ENCODE results near the gene NAA30. TPM values are rescaled to one million over a fixed set of nuclear protein-coding genes. Genes with fewer than 3 reads are reported as not detected.
"Not testable (repeated sequence)": the region's sequence is repeated elsewhere in the genome, so short reads cannot be mapped to it uniquely, and the experiment has no call there.

Gene NAA30
- total RNA-seq, 1 experiment from 2014 or later: 16.0 TPM

DNA sequence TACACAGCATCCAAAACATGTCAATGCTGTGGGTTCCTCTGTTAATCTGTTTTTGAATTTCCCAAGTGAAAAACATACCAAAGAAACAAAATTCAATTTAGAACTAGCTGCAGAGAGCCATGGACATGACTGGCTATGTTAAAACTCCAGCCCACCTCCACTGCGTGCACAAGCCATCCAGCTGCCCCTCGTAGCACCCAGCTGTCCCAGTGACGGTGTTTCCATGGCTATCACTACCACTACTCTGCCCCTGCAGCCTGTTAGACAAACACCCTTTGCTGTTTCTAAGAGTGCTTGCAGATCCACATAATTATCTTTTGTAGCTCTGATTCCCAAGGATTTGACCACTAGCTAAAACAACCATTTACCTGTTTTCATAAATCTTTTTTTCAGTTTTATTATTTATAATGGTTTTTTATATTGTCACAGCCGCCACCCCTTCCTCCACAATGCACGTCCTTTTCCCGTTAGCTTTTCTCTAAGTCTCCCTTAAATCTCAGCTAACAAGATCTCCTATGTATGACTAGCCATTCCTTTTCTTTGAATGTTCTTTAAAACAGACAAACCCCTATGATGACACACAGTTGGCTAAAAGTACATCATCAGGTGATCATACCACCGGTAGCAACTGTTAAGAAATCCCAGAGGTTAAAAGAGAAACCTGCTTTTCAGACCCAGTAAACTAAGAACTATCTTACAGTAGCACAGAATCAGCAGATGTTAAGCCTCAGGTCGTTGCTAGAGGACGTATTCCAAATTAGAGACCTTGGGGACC, 37.8 kb upstream of the NAA30 start:
- no peak overlapping the region for H3K27ac Mint-ChIP-seq (ENCODE audit: unreplicated experiment)
- H3K36me3 Mint-ChIP-seq (ENCODE audit: insufficient read depth, unreplicated experiment): no peaks in the 10 kb centered on the region
- H3K27me3 Mint-ChIP-seq (ENCODE audit: unreplicated experiment): no peaks in the 10 kb centered on the region
- no peaks in the 10 kb centered on the region for H3K9me3 Mint-ChIP-seq (ENCODE audit: low read depth, unreplicated experiment)
- no TSS peak for BruUV-seq (replicated peaks)
- peaks cover 11% of the 10 kb centered on the region for H3K4me1 Mint-ChIP-seq (ENCODE audit: low read depth, unreplicated experiment)
- CTCF ChIA-PET: interaction anchor here (1.1 kb wide), 1 partner anchor 28 kb away, joined by 10 read pairs; no protein-coding TSS in a partner anchor
- no peak for DNase-seq
- intact Hi-C loops (cut with micrococcal nuclease; ENCODE audit: unreplicated experiment): no loop called here
- H3K4me3 Mint-ChIP-seq (ENCODE audit: low read depth, unreplicated experiment): no peak overlapping the region
- no peak for TF ChIP-seq CTCF (IDR thresholded peaks at IDR 0.05; ENCODE audit: unreplicated experiment)

DNA sequence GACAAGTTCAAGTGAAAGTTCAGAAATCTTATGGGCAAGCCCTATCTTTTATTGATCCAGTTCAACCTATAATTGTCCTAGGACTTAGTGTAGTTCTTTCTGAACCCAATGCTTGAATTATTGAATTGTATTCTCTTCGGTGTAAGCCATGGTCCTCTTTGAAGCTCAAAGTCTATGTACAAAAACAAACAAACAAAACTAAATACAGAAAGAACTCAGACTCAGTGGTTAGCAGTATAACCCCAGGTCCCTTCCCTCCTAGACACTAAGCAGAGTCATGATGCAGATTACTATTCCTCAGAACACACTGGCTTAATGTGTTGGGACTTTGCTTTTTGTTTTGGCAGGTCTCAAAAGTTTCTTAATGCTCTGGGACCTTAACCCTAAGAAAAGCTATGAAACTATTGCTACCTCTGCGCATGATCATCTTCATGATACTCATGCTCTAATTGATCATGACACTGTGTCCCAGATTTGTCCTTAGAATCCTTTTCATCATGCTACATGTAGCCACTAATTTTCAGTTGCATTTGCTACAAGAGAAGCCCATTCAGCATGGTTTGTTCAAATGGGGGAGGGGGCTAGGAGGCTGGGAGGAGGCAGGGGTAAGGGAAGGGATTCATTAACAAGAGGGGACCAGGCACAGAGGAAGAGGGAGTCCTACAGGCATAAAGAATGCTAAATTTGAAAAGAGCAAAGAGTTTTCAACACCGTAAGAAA, 35.1 kb upstream of the NAA30 start:
- no peaks in the 10 kb centered on the region for H3K4me1 Mint-ChIP-seq (ENCODE audit: low read depth, unreplicated experiment)
- no peaks in the 10 kb centered on the region for H3K36me3 Mint-ChIP-seq (ENCODE audit: insufficient read depth, unreplicated experiment)
- intact Hi-C loops (cut with micrococcal nuclease; ENCODE audit: unreplicated experiment): no loop called here
- H3K4me3 Mint-ChIP-seq (ENCODE audit: low read depth, unreplicated experiment): no peak overlapping the region
- CTCF ChIA-PET: no interaction called here
- no peak for DNase-seq
- no peaks in the 10 kb centered on the region for H3K27me3 Mint-ChIP-seq (ENCODE audit: unreplicated experiment)
- no TSS peak for BruUV-seq (replicated peaks)
- no peak for TF ChIP-seq CTCF (IDR thresholded peaks at IDR 0.05; ENCODE audit: unreplicated experiment)
- no peak overlapping the region for H3K27ac Mint-ChIP-seq (ENCODE audit: unreplicated experiment)
- H3K9me3 Mint-ChIP-seq (ENCODE audit: low read depth, unreplicated experiment): no peaks in the 10 kb centered on the region

DNA sequence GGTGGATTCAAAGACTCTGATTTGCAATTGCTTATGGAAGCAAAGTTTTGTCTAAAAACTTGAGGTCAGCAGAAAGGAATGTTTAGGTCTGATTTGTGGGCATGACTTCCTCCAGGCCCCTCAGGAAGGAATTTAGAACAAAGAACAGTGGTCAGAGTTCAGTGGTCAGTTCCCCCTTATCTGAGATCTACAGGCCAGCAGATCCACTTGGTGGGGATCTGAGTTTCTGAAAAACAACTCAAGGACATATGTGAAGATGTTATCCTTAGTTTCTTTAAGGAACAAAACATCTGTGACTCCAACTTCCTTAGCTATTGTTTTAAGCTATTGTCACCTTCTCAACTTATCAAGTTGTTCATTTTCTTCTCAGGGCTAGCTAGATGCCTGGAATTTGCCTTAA, 28.0 kb upstream of the NAA30 start:
- Mint-ChIP-seq H3K4me3 (ENCODE audit: low read depth, unreplicated experiment) (no peak overlapping the region), H3K9me3 (ENCODE audit: low read depth, unreplicated experiment) (no peaks in the 10 kb centered on the region), H3K4me1 (ENCODE audit: low read depth, unreplicated experiment) (peaks cover 18% of the 10 kb centered on the region), H3K27me3 (ENCODE audit: unreplicated experiment) (no peaks in the 10 kb centered on the region), H3K27ac (ENCODE audit: unreplicated experiment) (no peak overlapping the region), H3K36me3 (ENCODE audit: insufficient read depth, unreplicated experiment) (no peaks in the 10 kb centered on the region)
- no peak for TF ChIP-seq CTCF (IDR thresholded peaks at IDR 0.05; ENCODE audit: unreplicated experiment)
- DNase-seq: no peak
- CTCF ChIA-PET: interaction anchor here (0.9 kb wide), 1 partner anchor 10 kb away, joined by 3 read pairs; no protein-coding TSS in a partner anchor
- intact Hi-C loops (cut with micrococcal nuclease; ENCODE audit: unreplicated experiment): no loop called here
- BruUV-seq (replicated peaks): no TSS peak

- H3K4me1 Mint-ChIP-seq (ENCODE audit: low read depth, unreplicated experiment): peaks cover 18% of the 10 kb centered on the region
- no TSS peak for BruUV-seq (replicated peaks)
- no peak for DNase-seq
- CTCF ChIA-PET: interaction anchor here (0.6 kb wide), 1 partner anchor 96 kb away, joined by 3 read pairs; the partner anchor contains the start of genes AP5M1 and EXOC5
- no peak overlapping the region for H3K27ac Mint-ChIP-seq (ENCODE audit: unreplicated experiment)
- H3K4me3 Mint-ChIP-seq (ENCODE audit: low read depth, unreplicated experiment): no peak overlapping the region
- H3K9me3 Mint-ChIP-seq (ENCODE audit: low read depth, unreplicated experiment): no peaks in the 10 kb centered on the region
- no peaks in the 10 kb centered on the region for H3K36me3 Mint-ChIP-seq (ENCODE audit: insufficient read depth, unreplicated experiment)
- intact Hi-C loops (cut with micrococcal nuclease; ENCODE audit: unreplicated experiment): no loop called here
- TF ChIP-seq CTCF (IDR thresholded peaks at IDR 0.05; ENCODE audit: unreplicated experiment): no peak
- H3K27me3 Mint-ChIP-seq (ENCODE audit: unreplicated experiment): no peaks in the 10 kb centered on the region
These were observed 25.5 kb upstream of the NAA30 start for GRCh38 chr14:57364659-57365450.

DNA sequence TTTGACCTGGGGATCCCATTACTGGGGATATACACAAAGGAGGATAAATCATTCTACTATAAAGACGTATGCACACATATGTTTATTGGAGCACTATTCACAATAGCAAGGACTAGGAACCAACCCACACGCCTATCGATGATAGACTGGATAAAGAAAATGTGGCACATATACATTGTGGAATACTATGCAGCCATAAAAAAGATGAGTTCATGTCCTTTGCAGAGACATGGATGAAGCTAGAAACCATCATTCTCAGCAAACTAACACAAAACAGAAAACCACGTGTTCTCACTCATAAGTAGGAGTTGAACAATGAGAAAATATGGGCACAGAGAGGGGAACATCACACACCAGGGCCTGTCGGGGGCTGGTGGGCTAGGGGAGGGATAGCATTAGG, 20.2 kb upstream of the NAA30 start:
- H3K36me3 Mint-ChIP-seq (ENCODE audit: insufficient read depth, unreplicated experiment): not testable (repeated sequence)

More for the DNA sequence above, 20.2 kb upstream of the NAA30 start:
- H3K27me3 Mint-ChIP-seq (ENCODE audit: unreplicated experiment); CTCF ChIA-PET; H3K4me1 Mint-ChIP-seq (ENCODE audit: low read depth, unreplicated experiment); H3K27ac Mint-ChIP-seq (ENCODE audit: unreplicated experiment); DNase-seq; H3K9me3 Mint-ChIP-seq (ENCODE audit: low read depth, unreplicated experiment); BruUV-seq (replicated peaks); H3K4me3 Mint-ChIP-seq (ENCODE audit: low read depth, unreplicated experiment): not testable (repeated sequence)
- intact Hi-C loops (cut with micrococcal nuclease; ENCODE audit: unreplicated experiment): loop anchor here (10.0 kb wide), 1 partner anchor 305 kb away; no protein-coding TSS in a partner anchor
